NCI-H1417 (cell line): Measurements from ENCODE around the gene DNM3.
A peak's percentile ranks its signal among the peaks of the same experiment; 100 is the strongest.

Source experiments
- DNase-seq, 3 experiments: peaks; one replicate each; lab custom pipeline; 2025; lab: John Stamatoyannopoulos, UW

DNM3 gene

GRCh38 chr1:172176206-172176605 is 334.9 kb downstream of the DNM3 start:
- no peak for DNase-seq

- DNase-seq, result peak in 1 of 3 experiments; percentile 34
Observed at GRCh38 chr1:172177849-172178248, 336.6 kb downstream of the DNM3 start.

- no peak for DNase-seq
Observed at GRCh38 chr1:172178886-172179285, 337.6 kb downstream of the DNM3 start.

GRCh38 chr1:172179918-172180317 is 338.6 kb downstream of the DNM3 start:
- DNase-seq, result peak in 2 of 3 experiments; percentile 49 to 80

GRCh38 chr1:172180501-172181285 is 339.4 kb downstream of the DNM3 start:
- DNase-seq, result no peak

GRCh38 chr1:172184506-172185191 is 343.4 kb downstream of the DNM3 start:
- DNase-seq, result no peak

GRCh38 chr1:172185211-172185610 is 343.9 kb downstream of the DNM3 start:
- DNase-seq, result peak in 1 of 3 experiments; percentile 12

GRCh38 chr1:172185996-172186395 is 344.7 kb downstream of the DNM3 start:
- no peak for DNase-seq

GRCh38 chr1:172201572-172201971 is 360.3 kb downstream of the DNM3 start:
- no peak for DNase-seq

GRCh38 chr1:172203135-172203823 is 362.0 kb downstream of the DNM3 start:
- peak; percentile 51 to 88 (median 62) for DNase-seq

GRCh38 chr1:172203902-172204301 is 362.6 kb downstream of the DNM3 start:
- DNase-seq, result no peak

GRCh38 chr1:172206256-172206655 is 365.0 kb downstream of the DNM3 start:
- no peak for DNase-seq

GRCh38 chr1:172208635-172209034 is 367.3 kb downstream of the DNM3 start:
- no peak for DNase-seq

GRCh38 chr1:172211221-172211620 is 369.9 kb downstream of the DNM3 start:
- DNase-seq, result no peak

- no peak for DNase-seq
Observed at GRCh38 chr1:172212124-172212523, 370.8 kb downstream of the DNM3 start.

- no peak for DNase-seq
Observed at GRCh38 chr1:172215006-172215405, 373.7 kb downstream of the DNM3 start.

GRCh38 chr1:172219966-172220365 is 378.7 kb downstream of the DNM3 start:
- DNase-seq, result no peak

GRCh38 chr1:172220376-172220775 is 379.1 kb downstream of the DNM3 start:
- no peak for DNase-seq

GRCh38 chr1:172221436-172221835 is 380.1 kb downstream of the DNM3 start:
- no peak for DNase-seq

GRCh38 chr1:172224871-172225270 is 383.6 kb downstream of the DNM3 start:
- DNase-seq, result no peak

GRCh38 chr1:172229942-172230341 is 388.6 kb downstream of the DNM3 start:
- no peak for DNase-seq

- DNase-seq, result no peak
Observed at GRCh38 chr1:172230526-172230925, 389.2 kb downstream of the DNM3 start.

- DNase-seq, result no peak
Observed at GRCh38 chr1:172236958-172237357, 395.7 kb downstream of the DNM3 start.
